Stimulated activated CD4-positive, alpha-beta T cell treated with anti-CD3 and anti-CD28 coated beads, Interleukin-4, amount 100 ng/mL, for 1 hour (primary cell): ENCODE data around the gene LRBA.

Experiments
- DNase-seq: peaks from one replicate; pipeline ENCODE4 v3.0.0-alpha.2; 2020

LRBA gene

DNA sequence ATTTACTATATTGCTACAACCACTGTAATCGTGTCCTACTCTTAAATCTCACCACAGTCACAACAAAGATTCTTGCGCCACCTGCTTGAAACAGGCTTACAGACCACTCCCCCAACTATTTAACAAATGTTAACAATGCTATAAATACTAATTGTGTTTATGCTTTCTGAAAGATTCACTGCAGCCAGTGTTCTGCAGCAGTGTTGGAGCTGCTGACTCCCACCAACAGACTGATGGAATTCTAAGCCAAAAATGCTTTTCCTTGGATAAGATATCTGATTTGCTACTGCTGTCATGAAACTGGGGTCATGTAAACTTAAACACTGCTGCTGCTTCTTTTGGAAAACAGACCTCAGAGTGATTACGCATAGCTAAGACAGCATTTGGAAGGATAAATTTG lies 677.4 kb downstream of the LRBA start:
- DNase-seq, result no peak

DNA sequence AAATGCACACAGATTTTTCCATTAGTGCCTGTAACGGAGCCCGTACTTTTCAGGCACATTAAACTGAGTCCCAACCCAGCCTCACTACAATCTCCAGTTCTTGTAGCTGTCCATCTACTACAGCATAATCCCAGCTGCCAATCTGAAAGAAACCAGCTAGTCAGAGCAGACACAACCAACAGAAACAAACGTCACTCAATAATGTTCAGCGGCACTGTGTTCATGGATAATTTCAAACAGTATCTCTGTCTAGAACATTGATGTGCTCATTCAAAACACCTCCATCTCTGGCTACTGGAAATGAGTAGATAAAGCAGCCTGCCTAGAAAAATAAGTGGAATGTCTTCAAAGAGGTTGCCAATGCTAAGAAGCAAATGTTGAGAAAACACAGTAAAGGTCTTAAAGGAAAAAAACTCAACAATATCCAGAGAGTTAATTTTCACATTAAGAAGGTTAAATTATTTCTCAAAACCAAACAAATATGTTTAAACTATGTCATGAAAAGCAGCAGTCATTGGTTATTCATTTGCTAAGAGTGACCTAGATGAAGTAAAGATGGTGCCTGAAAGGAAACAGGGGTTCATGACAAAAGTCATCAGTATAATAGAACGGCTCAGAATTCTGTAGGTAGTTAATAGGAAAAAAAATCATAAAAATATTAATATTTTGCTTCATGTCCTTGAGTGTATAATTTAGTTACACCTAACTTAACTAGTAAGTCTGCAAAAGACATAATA lies 678.2 kb downstream of the LRBA start:
- DNase-seq, result no peak

DNA sequence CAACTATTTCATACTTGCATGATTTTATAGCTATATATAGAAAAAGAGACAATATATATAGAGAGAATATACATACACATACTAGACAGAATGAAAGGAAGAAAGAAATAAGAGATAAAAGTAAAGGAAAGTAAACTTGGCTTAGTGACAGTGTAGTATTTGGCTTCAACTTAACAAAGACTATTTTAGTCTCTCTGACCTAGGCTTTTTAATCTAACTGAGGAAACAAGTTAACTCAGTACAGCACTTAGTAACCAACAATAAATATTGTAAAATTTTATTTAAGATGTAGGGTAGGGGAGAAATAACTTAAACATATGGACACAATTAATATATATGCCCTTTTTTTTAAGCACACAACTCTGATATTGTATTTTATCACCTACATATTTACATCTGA lies 682.1 kb downstream of the LRBA start:
- no peak for DNase-seq

DNA sequence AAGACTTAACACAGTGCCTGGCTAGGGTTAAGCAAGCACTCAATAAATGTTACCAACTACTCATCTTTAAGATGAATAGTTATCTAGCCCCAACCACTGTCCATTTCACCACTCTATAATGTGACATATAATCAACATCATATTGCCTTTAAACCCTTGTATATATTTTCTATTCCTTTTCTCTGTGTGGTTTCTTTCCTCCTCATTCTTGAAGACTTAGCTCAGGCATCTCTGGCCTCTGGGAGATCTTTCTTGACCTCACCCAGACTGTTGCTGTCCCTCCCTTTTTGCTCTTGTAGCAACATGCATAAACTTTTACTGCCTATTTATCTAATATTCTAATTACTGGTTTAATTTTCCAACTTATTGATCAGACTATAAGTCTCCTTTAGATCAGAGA lies 683.0 kb downstream of the LRBA start:
- no peak for DNase-seq

DNA sequence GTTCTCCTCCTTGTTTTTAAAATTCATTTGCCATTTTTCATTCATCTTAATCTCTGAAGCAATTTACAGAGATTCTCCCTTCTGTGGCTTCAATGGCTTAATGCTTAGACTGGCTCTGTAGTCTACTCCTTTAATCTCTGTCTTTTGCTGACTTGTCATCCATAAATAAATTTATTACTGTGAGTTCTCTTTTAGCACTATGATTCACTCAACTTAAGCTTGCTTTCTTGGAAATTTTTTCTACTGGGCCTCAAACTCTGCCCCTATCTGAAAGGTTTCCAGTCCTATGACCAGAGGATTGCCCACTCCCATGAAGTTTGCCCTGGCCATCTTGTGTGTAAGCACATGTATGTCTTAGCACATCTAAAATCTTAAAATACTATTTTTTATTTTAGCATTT lies 685.7 kb downstream of the LRBA start:
- DNase-seq, result no peak

DNA sequence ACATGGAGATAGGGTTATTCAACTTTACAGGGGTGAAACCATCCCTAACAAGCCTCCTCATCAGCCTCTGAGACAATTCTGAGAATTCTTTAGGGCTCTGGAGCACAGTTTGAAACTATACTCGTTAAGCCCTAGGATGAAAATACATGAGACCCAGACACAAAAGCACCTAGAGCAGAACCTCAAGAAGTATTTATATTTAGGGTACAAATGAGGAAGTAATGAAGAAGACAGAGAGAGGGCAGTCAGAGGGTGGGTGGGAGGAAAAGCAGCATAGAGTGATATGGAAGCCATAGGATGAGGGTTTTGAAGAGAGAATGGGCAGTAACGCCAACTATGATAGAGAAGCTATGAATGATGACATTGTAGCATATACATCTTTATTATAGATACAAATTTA lies 686.6 kb downstream of the LRBA start:
- DNase-seq, result no peak

DNA sequence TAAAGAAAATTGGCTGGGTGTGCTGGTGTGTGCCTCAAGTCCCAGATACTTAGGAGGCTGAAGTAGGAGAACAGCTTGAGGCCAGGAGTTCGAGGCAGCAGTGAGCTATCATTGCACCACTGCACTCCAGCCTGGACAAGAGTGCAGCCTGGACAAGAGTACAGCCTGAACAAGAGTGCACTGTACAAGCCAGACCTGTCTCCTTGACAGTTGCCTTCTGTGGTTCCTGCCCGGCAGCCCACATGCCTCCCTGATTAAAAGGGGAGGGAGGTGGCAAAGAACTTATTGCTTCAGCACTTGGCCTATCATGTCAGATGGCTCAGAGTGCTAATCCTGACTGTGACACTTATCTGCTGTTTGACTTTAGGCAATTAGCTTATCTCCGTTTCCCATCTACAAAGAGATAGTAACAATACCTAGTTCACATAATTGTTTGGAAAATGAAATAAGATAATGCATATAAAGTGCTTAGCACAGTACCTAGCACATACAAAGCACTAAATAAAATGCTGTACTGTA lies 687.8 kb downstream of the LRBA start:
- DNase-seq, result no peak

DNA sequence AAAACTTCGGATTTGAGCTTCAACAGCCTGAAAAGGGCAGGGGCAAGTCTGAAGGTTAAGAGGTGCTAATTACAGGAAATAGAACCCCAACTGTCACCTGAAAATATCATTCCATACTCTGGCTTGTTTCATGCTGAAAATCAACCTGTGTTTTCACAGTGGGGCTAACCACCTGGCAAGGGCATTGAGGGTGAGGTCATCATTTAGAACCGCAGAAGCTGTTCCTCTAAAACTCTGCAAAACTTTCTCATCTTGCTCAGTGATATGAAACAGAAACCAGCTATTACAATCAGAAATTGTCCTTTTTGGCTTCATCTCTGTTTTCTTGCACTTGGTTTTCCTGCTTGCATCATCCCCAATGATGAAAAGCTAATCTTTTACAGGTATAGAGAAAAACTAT lies 689.2 kb downstream of the LRBA start:
- DNase-seq, result no peak

DNA sequence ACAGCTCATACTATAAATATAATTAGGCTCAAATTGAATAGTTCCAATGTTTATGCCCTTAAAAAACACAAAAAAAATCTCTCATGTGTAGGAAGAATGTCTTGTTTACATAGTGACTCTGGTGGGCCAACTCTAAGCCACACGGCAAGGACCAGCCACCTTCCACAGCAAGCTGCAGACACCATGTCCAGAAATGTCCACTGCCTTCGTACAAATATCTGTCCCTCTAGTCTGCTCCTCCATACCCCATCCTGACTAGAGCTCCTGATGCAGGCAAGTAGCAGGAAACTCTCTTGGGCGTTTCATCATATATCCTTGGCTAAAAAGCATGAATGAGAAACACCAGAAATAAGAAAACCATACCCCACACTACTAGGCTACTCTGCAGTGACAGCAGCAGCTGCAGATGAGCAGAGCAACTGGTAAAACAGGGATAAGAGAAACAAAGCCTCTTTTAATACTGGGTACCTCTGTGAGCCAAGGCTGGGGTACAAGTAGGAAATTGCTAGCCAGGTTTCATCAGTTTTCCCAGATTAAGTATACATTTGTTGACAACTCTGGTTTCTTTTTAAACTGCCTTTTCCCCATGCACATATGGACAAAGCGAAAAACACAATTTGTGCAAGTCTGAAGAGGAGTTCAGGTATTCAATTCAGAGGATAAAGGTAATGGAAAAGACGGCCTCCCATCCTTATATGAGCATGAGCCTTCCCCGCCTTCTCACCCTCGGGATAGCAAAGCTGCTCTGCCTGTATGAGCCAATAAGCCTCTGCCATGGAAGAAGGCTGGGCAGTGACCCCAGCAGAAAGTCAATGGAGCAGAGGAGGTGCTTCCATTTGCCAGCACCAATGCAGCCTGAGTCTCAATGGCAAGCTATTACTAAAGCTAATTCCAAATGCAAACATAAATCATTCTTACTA lies 691.4 kb downstream of the LRBA start:
- no peak for DNase-seq

DNA sequence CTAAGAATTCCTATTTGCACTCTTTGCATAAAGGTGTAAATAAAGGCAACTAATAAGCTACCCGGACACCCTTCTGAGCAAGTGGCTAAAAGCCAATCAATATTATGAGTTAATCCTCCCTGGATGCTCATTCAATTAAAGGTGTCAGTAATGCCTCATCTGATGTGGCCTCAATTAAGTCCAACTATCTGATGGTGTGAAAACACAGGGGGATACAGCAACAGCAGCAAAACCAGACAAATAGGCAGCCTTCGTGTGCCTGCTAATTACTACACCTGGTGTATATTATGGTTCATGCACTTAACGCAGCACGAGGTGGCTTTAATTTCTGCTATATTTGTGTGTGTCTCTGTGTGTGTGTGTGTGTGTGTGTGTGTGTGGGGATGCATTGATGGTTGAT lies 692.4 kb downstream of the LRBA start:
- no peak for DNase-seq

DNA sequence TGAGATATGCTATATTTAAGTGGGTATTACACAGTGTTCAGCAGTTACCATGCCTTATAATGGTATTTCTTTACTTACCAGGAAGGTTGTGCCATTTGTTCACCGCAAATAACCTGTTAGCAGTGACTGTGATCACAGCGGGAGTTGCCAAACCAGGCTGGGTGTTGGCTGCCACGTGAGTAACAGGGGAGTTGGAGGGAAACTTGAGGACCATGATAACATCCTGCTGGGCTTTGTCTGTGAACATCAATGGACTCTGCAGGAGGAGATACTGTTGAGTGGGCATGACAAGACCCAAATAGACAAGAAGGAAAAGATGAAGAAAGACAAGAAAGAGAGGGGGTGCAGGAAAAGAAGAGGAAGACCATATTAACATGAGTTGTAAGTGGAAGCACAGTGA lies 694.0 kb downstream of the LRBA start:
- no peak for DNase-seq

DNA sequence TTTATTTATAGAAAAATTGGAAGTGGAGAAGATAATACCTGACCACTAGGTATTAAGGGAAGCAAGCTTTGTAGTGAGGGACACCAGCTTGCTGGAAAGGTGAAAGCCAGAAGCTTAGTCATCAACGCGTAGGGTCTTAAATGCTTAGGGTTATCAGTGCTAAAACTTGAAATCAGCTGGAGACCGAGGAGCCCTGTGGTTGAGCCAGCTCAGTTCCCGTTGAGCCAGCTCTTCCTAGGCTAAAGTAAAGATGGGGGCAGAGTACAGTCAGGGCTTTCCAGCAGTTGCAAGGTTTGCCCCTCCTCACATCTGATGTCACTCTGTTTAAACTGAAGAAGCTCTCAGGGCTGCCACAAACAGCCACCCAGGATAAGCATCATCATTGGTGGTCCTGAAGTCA lies 696.1 kb downstream of the LRBA start:
- DNase-seq, result no peak

DNA sequence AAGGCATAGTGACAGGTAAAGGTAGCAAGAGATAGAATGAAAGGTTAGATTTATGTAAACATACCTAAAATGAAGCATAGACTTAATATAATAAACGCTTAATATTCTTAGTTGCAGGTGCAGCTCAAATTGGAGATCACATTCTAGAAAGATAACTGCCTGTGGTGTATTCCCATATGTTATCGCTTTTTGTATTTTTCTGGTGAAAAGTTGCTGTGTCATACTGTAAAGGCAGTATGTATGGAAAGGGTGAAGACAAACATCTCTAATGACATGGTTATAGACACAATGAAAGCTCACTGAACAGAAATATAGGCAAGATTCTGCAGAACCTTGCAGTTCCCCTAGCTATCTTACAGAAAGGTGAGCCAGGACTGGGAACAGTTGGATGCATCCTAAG lies 696.6 kb downstream of the LRBA start:
- DNase-seq, result no peak

DNA sequence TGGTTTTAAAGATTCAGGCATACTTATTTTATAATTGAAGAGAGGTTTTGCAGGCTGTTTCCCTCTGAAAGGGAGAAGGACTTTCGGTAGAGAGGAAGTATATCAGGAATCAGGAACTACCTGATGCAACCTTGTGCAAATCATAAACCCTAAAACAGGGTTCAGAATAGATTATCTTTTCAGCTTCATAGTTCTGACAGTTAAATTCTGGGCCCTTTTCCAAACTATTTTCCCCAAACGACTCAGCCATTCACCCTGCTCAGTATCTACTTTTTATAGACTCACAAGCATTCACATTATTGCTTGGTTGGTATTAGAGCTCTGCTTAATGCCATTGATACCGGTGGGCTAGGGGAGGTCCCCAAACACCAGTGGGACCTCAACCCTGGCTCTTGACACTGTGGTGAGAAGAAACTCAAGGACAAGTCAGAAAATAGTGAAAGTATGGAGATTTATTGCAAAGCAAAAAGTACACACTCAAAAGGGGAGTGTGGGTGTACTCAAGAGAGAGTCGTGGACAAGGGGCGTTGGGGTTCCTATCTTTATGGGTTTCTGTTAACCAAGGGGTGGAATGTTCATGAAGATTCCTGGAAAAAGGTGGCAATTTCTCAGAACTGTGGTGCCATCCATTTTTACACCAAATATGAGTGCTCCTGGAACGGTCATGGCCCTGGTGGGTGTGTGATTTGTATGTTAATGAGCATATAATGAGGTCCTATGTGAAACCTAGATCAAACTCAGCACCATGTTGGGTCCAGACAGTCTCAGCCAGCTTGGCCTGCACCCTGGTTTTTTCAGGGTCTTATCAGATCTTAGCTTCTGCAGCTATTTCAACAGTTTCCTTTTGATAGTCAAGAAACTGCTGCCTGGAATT lies 698.5 kb downstream of the LRBA start:
- no peak for DNase-seq

DNA sequence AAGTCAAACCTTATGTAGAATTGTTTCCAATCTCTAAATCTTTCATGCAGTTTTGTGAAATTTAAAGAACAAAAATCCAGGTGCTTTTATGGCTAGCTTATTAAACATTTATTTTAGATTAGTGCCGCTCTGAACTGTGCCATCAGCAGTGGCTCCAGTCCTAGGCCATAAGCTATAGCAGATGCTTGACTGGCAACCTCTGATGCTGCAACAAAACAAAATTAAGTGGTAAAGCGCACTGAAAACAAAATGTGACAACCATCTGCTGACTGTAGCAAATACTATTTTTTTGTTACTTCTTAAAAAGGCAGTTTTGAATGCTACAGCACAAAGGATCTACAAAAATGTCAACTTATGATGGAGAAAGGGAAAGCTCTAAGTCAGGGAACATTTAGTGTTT lies 699.4 kb downstream of the LRBA start:
- DNase-seq, result no peak

DNA sequence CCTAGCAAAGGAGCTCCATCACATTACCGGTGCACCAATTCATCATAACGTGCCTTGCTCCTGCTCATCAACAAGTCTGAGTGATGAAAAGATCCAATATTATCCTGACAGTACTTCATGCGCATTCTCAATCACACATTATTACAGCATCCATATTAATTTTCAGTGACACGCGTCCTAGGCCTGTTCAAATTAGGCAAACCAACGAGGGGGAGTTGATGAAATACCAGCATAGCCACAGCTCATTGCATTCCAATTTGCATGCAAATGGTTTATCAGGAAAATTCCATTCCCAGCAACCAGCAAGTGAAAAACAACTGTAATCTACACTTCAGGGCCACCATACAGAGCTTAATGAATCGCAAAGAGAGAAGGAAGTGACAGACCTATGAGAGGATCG lies 699.9 kb downstream of the LRBA start:
- DNase-seq, result no peak

DNA sequence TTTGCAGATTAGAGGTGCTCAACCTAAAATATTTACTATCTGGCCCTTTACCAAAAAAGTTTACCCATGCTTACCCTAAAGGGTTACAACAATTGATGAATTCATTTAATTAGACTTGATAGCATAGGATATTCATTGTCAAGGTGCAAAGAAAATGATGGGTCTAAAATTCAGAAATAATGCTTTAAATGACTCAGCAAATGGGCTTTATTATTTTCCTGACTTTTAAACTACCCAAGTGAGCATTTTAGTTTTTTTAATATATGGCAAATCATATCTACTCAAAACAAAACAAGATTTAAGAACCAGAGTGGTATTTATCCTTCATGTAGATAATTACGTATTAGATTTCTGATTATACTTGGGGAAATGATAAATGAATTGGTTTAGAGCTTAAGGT lies 701.1 kb downstream of the LRBA start:
- DNase-seq, result no peak

DNA sequence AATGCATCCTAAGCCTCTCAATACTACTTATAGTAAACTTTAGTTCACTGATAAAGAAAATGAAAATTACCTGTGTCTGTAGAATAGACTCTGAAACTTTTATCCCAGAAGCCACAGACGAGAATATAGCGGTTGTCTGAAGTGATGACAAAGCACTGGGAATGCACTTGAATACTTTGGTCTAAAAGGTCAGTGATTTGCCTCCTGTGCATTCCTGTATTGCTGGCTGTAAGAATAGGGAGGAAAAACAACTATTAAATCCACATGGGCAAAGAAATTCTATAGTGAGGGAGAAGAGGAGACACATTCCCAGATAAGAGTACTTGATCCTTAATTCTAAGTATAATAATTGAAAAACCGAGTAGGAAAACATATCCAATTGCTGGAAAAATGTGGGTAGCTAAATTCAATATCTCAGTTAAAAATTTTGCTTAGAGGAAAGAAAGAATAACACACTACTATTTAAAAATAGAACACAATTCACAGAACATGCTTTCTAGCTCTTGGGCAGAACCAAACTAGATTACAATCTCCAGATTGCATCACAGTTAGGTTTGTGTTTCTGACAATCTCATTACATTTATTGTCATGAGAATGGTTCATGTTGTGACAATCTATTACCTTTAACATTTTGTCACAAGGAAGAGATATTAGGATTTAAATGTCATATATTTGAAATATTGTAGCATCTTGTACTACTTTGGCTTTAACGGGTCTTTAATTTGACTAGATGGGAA lies 704.8 kb downstream of the LRBA start:
- no peak for DNase-seq

DNA sequence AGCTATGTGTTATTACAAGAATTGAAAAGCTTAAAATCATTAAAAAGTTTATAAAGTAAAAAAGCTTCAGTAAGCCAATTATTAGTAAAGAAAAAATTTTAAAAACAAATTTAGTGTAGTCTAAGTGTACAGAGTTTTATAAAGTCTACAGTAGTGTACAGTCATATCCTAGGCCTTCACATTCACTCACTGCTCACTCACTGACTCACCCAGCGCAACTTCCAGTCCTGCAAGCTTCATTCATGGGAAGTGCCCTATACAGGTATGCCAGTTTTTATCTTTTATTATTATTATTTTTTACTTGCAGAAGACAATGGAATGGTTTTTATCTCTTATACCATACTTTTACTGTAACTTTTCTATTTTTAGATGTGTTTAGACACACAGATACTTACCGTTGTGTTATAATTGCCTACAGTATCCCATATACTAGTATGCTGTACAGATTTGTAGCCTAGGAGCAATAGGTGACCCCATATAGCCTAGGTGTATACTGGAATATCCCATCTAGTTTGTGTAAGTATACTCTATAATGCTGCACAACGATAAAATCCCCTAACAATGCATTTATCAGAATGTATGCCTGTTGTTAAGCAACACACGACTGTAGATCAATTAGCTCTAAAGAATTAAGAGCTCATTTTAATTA lies 706.1 kb downstream of the LRBA start:
- no peak for DNase-seq

DNA sequence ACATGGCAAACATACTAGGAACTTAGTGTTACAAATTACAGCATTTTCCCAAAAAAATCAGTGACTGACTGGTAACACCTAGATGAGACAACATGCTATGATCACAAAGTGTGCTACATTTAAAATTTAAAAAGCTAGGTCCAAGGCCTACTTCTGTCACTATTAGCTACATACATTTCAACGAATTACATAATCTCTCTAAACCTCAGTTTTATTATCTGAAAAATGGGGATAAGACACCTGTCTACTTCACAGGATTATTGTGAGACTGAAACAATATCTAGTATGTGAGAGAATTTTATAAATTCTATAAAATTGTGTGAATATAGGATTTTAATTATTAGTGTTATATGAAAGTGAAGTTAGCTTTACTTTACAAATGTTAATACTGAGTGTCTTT lies 708.4 kb downstream of the LRBA start:
- no peak for DNase-seq

DNA sequence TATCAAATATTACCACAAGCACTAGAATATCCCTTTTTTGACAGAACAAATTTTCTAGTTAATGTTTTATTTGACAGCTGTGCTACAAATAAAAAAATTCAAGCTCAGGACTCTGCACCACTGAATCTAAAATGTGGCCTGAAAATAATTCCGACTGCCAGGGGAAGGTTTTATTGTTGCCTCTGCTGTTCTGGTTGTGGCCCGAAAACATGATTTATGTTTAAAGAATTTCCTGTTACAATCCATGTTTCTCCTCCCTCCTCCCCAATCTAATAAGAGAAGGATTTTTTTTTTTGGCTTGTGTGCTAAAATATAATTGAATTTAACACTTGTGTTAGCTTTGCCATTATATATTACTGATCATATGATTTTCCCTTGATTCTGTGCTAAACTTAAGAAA lies 709.1 kb downstream of the LRBA start:
- no peak for DNase-seq

DNA sequence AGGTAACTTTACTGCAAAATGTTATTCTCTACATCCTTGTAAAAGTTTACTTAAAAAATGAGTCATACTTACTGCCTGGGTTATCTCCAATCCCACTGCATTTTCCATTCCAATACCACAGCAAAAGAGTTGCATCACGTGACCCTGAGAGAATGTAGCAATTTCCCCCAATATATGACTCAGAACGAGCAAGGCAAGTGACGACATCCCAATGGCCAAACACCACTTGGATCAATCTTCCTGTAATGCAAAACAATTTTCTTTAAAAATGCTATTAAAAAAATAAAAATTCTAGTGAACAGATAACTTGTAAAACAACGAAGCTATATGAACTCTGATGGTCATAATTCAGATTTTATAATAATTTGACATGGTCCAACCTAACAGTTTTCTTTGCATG lies 712.5 kb downstream of the LRBA start:
- DNase-seq, result no peak
